ENCODE results near the gene STYXL1. TPM values are rescaled to one million over a fixed set of nuclear protein-coding genes. Genes with fewer than 3 reads are reported as not detected.

The STYXL1 gene
- total RNA-seq, 1 donor from 2014 or later: 46.3 TPM

GRCh38 chr7:75957021-75957736, 90.6 kb downstream of the STYXL1 start:
- Mint-ChIP-seq H3K9me3 (ENCODE audit: unreplicated experiment) (no peaks in the 10 kb centered on the region), H3K36me3 (ENCODE audit: low read depth, unreplicated experiment) (peaks cover 8% of the 10 kb centered on the region), H3K4me1 (ENCODE audit: unreplicated experiment) (no peaks in the 10 kb centered on the region), H3K27me3 (ENCODE audit: unreplicated experiment) (peaks cover 2% of the 10 kb centered on the region), H3K4me3 (ENCODE audit: unreplicated experiment) (no peak overlapping the region), H3K27ac (ENCODE audit: unreplicated experiment) (no peak overlapping the region)
- no peak for DNase-seq (ENCODE audit: low spot score)
- TF ChIP-seq CTCF (IDR thresholded peaks at IDR 0.05; ENCODE audit: unreplicated experiment): no peak

GRCh38 chr7:75955331-75955955, 92.4 kb downstream of the STYXL1 start:
- Mint-ChIP-seq H3K36me3 (ENCODE audit: low read depth, unreplicated experiment) (peaks cover 8% of the 10 kb centered on the region), H3K4me3 (ENCODE audit: unreplicated experiment) (no peak overlapping the region), H3K9me3 (ENCODE audit: unreplicated experiment) (no peaks in the 10 kb centered on the region), H3K27ac (ENCODE audit: unreplicated experiment) (no peak overlapping the region), H3K4me1 (ENCODE audit: unreplicated experiment) (no peaks in the 10 kb centered on the region), H3K27me3 (ENCODE audit: unreplicated experiment) (peaks cover 2% of the 10 kb centered on the region)
- TF ChIP-seq CTCF (IDR thresholded peaks at IDR 0.05; ENCODE audit: unreplicated experiment): no peak
- no peak for DNase-seq (ENCODE audit: low spot score)

GRCh38 chr7:75953931-75954330, 93.9 kb downstream of the STYXL1 start:
- Mint-ChIP-seq H3K9me3 (ENCODE audit: unreplicated experiment) (no peaks in the 10 kb centered on the region), H3K4me1 (ENCODE audit: unreplicated experiment) (no peaks in the 10 kb centered on the region), H3K27me3 (ENCODE audit: unreplicated experiment) (peaks cover 2% of the 10 kb centered on the region), H3K27ac (ENCODE audit: unreplicated experiment) (peak overlapping the region; percentile 66), H3K36me3 (ENCODE audit: low read depth, unreplicated experiment) (peaks cover 5% of the 10 kb centered on the region), H3K4me3 (ENCODE audit: unreplicated experiment) (peak overlapping the region; percentile 77)
- DNase-seq (ENCODE audit: low spot score): no peak
- TF ChIP-seq CTCF (IDR thresholded peaks at IDR 0.05; ENCODE audit: unreplicated experiment): no peak

- Mint-ChIP-seq H3K9me3 (ENCODE audit: unreplicated experiment) (no peaks in the 10 kb centered on the region), H3K27me3 (ENCODE audit: unreplicated experiment) (peaks cover 5% of the 10 kb centered on the region), H3K36me3 (ENCODE audit: low read depth, unreplicated experiment) (peaks cover 5% of the 10 kb centered on the region), H3K4me1 (ENCODE audit: unreplicated experiment) (peaks cover 3% of the 10 kb centered on the region), H3K4me3 (ENCODE audit: unreplicated experiment) (no peak overlapping the region), H3K27ac (ENCODE audit: unreplicated experiment) (no peak overlapping the region)
- no peak for DNase-seq (ENCODE audit: low spot score)
- no peak for TF ChIP-seq CTCF (IDR thresholded peaks at IDR 0.05; ENCODE audit: unreplicated experiment)
These were observed 94.4 kb downstream of the STYXL1 start for GRCh38 chr7:75953431-75953830.

- H3K4me1 Mint-ChIP-seq (ENCODE audit: unreplicated experiment): peaks cover 6% of the 10 kb centered on the region
- TF ChIP-seq CTCF (IDR thresholded peaks at IDR 0.05; ENCODE audit: unreplicated experiment): no peak
- H3K9me3 Mint-ChIP-seq (ENCODE audit: unreplicated experiment): no peaks in the 10 kb centered on the region
- no peak overlapping the region for H3K4me3 Mint-ChIP-seq (ENCODE audit: unreplicated experiment)
- DNase-seq (ENCODE audit: low spot score): no peak
- H3K36me3 Mint-ChIP-seq (ENCODE audit: low read depth, unreplicated experiment): peaks cover 5% of the 10 kb centered on the region
- H3K27me3 Mint-ChIP-seq (ENCODE audit: unreplicated experiment): peaks cover 5% of the 10 kb centered on the region
- H3K27ac Mint-ChIP-seq (ENCODE audit: unreplicated experiment): no peak overlapping the region
These were observed 96.3 kb downstream of the STYXL1 start for GRCh38 chr7:75951506-75951905.

All from endothelial cell (in vitro differentiated cells).